ENCODE data around the gene NAGLU.

DNA sequence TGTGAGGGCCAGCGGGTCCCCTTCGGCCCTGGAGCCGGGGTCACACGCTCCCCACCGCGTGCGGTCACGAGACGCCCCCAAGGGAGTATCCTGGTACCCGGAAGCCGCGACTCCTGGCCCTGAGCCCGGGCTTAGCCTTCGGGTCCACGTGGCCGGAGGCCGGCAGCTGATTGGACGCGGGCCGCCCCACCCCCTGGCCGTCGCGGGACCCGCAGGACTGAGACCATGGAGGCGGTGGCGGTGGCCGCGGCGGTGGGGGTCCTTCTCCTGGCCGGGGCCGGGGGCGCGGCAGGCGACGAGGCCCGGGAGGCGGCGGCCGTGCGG lies at the start of gene NAGLU:
- TF ChIP-seq CTCF (IDR thresholded peaks at IDR 0.05; ENCODE audit: low read depth, low read length, poor library complexity, severe bottlenecking) (no peak), EZH2phosphoT487 (IDR thresholded peaks at IDR 0.05; ENCODE audit: borderline replicate concordance, low read length) (no peak)

Measured in DOHH2 (cell line).